Measurements from ENCODE around the gene EFTUD2.

GRCh38 chr17:44894642-44895041 lies 4.6 kb downstream of the EFTUD2 start:
- TF ChIP-seq CTCF (IDR thresholded peaks at IDR 0.05) (no peak), POLR2A (IDR thresholded peaks at IDR 0.05) (no peak)
